ENCODE data around the gene ZDHHC16.

Gene ZDHHC16

DNA sequence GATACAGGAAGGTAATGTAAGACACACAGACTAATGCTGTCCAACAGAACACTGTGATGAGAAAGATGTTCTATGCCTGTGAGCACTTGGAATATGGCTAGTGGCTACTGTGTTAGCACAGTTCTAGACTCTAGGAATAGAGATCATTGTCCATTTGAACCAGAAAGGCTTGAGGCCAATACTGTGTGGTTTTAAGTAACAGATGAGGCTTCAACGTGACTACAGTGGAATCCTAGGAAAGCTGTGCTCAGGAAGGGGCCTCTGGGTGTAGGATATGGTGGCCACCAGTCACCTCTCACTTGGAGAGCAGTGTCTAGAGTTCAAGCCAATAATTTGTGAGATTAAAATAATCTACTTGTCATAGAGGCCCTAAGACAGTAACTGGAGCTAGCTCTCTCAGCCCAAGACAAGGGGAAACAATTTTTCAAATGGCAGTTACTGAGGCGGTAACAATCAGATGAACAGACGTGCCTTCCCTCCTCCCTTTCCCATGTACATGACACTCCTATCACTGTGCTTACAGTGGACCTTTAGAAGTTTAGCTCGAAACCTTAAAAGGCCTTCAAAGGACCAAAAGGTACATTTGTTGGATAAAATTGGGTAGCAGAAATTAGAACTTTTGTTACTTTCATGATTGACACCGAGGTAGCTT, 10.2 kb downstream of the ZDHHC16 start:
- H3K4me3 ChIP-seq (ENCODE audit: low read depth in 1 of 5, low read length in 5 of 5), result no peak overlapping the region
- peak overlapping the region; percentile 42 for H3K27ac ChIP-seq (ENCODE audit: low read depth, low read length)
- peaks cover 4 to 18% (median 16%) of the 10 kb centered on the region in 5 donors for H3K4me1 ChIP-seq (ENCODE audit: control insufficient read depth in 5 of 5, insufficient read depth in 5 of 5, low read length in 5 of 5)
- H3K9me3 ChIP-seq (ENCODE audit: control insufficient read depth in 5 of 5, low read length in 5 of 5), result no peaks in the 10 kb centered on the region
- H3K27me3 ChIP-seq (ENCODE audit: control insufficient read depth in 5 of 5, insufficient read depth in 4 of 5, low read length in 5 of 5), result no peaks in the 10 kb centered on the region
- H3K9ac ChIP-seq (ENCODE audit: low read length in 5 of 5), result no peak overlapping the region
- peaks cover 7 to 82% (median 68%) of the 10 kb centered on the region in 5 donors for H3K36me3 ChIP-seq (ENCODE audit: control insufficient read depth in 5 of 5, insufficient read depth in 5 of 5, low read length in 5 of 5)

DNA sequence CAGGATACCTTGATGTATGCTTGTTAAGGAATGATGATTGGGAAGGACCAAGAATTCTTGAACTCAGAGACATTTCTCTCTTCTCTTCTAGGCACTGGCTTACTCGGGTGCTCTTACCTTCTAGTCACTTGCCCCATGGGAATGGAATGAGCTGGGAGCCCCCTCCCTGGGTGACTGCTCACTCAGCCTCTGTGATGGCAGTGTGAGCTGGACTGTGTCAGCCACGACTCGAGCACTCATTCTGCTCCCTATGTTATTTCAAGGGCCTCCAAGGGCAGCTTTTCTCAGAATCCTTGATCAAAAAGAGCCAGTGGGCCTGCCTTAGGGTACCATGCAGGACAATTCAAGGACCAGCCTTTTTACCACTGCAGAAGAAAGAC, 10.7 kb downstream of the ZDHHC16 start:
- H3K4me3 ChIP-seq (ENCODE audit: low read depth in 1 of 5, low read length in 5 of 5), result no peak overlapping the region
- peaks cover 4 to 18% (median 15%) of the 10 kb centered on the region in 5 donors for H3K4me1 ChIP-seq (ENCODE audit: control insufficient read depth in 5 of 5, insufficient read depth in 5 of 5, low read length in 5 of 5)
- H3K36me3 ChIP-seq (ENCODE audit: control insufficient read depth in 5 of 5, insufficient read depth in 5 of 5, low read length in 5 of 5), result peaks cover 7 to 85% (median 73%) of the 10 kb centered on the region in 5 donors
- H3K9ac ChIP-seq (ENCODE audit: low read length in 5 of 5), result no peak overlapping the region
- H3K27me3 ChIP-seq (ENCODE audit: control insufficient read depth in 5 of 5, insufficient read depth in 4 of 5, low read length in 5 of 5), result no peaks in the 10 kb centered on the region
- no peak overlapping the region for H3K27ac ChIP-seq (ENCODE audit: low read depth, low read length)
- no peaks in the 10 kb centered on the region for H3K9me3 ChIP-seq (ENCODE audit: control insufficient read depth in 5 of 5, low read length in 5 of 5)

DNA sequence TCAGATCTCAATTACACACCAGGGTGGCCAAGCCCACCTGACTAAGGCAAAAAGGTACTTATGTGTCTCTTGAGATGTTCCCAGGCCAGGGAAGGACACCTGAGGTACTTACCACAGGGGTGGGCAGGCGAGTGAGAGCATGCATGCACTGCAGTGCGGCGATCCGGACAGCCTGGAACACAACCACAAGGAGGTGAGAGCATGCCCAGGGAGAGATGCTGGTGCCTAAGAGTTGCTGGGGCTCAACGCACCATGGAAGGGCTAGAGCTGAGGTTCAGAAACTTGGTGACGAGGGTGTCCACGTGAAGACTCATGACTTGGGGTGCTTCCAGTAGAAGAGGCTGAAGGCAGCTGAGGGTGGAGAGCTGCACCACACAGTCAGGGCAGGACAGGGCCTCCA, 13.1 kb downstream of the ZDHHC16 start:
- Histone ChIP-seq H3K27me3 (ENCODE audit: control insufficient read depth in 5 of 5, insufficient read depth in 4 of 5, low read length in 5 of 5) (no peaks in the 10 kb centered on the region), H3K9ac (ENCODE audit: low read length in 5 of 5) (no peak overlapping the region), H3K36me3 (ENCODE audit: control insufficient read depth in 5 of 5, insufficient read depth in 5 of 5, low read length in 5 of 5) (peaks cover 7 to 89% (median 86%) of the 10 kb centered on the region in 5 donors), H3K27ac (ENCODE audit: low read depth, low read length) (no peak overlapping the region), H3K4me1 (ENCODE audit: control insufficient read depth in 5 of 5, insufficient read depth in 5 of 5, low read length in 5 of 5) (peaks cover 4 to 21% (median 11%) of the 10 kb centered on the region in 5 donors), H3K4me3 (ENCODE audit: low read depth in 1 of 5, low read length in 5 of 5) (no peak overlapping the region), H3K9me3 (ENCODE audit: control insufficient read depth in 5 of 5, low read length in 5 of 5) (no peaks in the 10 kb centered on the region)

DNA sequence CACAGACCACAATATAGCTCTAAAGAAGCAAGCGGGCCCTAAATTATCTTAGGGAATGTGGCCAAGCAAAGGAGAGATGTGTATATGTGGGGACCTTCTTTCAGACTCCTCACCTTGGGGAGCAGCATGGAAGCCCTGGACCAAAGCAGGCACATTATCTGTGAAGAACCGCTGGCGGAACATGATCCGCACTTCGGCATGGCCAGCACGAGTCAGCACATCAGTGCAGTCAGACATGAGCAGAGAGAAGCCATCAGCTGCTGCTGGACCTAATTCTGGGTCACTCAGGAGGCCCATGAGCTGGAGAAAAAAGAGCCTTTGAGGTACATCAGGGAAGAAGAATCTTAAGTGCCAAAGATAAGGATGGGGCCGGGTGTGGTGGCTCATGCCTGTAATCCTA, 14.0 kb downstream of the ZDHHC16 start:
- Histone ChIP-seq H3K27ac (ENCODE audit: low read depth, low read length) (no peak overlapping the region), H3K36me3 (ENCODE audit: control insufficient read depth in 5 of 5, insufficient read depth in 5 of 5, low read length in 5 of 5) (peaks cover 7 to 94% (median 84%) of the 10 kb centered on the region in 5 donors)

DNA sequence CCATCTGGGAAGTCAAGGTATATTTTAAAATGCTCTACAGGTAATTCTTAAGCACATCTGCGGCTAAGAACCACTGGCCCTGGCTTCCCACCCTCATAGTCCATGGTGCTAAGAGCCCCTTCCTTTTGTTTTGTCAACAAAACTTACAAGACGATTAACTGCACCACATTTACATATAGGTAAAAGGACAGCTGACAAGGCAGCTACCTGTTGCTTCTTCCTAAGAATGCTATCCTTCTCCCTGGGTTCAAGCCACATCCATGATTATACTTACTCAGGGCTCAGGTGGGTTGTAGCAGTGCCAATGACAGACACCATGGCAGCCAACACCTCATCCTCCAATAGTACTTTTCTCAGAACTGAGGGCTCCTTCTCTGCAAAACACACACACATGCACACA, 16.3 kb downstream of the ZDHHC16 start:
- H3K27ac ChIP-seq (ENCODE audit: low read depth, low read length), result no peak overlapping the region
- H3K4me1 ChIP-seq (ENCODE audit: control insufficient read depth in 5 of 5, insufficient read depth in 5 of 5, low read length in 5 of 5), result peaks cover 4 to 27% (median 19%) of the 10 kb centered on the region in 5 donors
- H3K9ac ChIP-seq (ENCODE audit: low read length in 5 of 5), result no peak overlapping the region
- H3K9me3 ChIP-seq (ENCODE audit: control insufficient read depth in 5 of 5, low read length in 5 of 5), result no peaks in the 10 kb centered on the region
- H3K36me3 ChIP-seq (ENCODE audit: control insufficient read depth in 5 of 5, insufficient read depth in 5 of 5, low read length in 5 of 5), result peaks cover 7 to 94% (median 89%) of the 10 kb centered on the region in 5 donors
- no peaks in the 10 kb centered on the region for H3K27me3 ChIP-seq (ENCODE audit: control insufficient read depth in 5 of 5, insufficient read depth in 4 of 5, low read length in 5 of 5)
- H3K4me3 ChIP-seq (ENCODE audit: low read depth in 1 of 5, low read length in 5 of 5), result no peak overlapping the region

More for the DNA sequence above, 14.0 kb downstream of the ZDHHC16 start:
- no peaks in the 10 kb centered on the region for H3K9me3 ChIP-seq (ENCODE audit: control insufficient read depth in 5 of 5, low read length in 5 of 5)
- H3K27me3 ChIP-seq (ENCODE audit: control insufficient read depth in 5 of 5, insufficient read depth in 4 of 5, low read length in 5 of 5), result no peaks in the 10 kb centered on the region
- H3K4me3 ChIP-seq (ENCODE audit: low read depth in 1 of 5, low read length in 5 of 5), result no peak overlapping the region
- H3K4me1 ChIP-seq (ENCODE audit: control insufficient read depth in 5 of 5, insufficient read depth in 5 of 5, low read length in 5 of 5), result peaks cover under 1 to 15% (median 7%) of the 10 kb centered on the region in 5 donors
- H3K9ac ChIP-seq (ENCODE audit: low read length in 5 of 5), result peak overlapping the region in 1 of 5 donors; percentile 23

DNA sequence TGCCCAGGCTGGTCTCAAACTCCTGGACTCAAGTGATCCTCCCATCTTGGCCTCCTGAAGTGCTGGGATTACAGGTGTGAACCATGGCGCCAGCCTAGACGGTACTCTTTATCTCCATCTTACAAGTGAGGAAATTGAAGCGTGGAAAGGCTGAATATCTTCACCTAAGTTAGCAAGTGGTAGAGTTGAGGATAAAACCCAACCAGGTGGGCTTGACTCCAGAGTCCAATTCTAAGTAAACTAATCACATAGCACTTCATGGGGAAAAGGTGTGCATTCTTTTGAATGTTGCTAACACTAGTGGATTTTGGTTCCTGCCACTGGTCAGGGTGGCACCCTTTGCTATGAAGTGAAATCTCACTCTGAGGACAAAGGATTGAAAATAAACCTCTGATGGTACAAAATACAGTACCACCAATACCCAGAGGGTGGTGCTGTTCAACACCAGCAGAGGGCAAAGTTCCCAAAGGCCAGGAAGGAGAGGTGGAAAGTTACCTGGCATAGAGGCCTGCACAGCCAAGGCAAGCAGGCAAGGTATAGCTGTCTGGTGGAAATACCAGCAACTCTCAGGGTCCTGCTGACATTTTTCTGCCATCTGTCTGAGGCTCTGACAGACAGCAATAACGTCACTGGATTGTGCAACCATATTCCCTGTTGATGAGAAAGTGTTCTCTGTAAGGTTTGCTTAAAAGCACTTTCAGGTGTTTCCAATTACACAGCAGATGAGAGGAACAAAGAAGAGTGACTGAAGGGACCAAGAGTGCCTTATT, 17.6 kb downstream of the ZDHHC16 start:
- peaks cover 10 to 95% (median 90%) of the 10 kb centered on the region in 5 donors for H3K36me3 ChIP-seq (ENCODE audit: control insufficient read depth in 5 of 5, insufficient read depth in 5 of 5, low read length in 5 of 5)
- no peaks in the 10 kb centered on the region for H3K27me3 ChIP-seq (ENCODE audit: control insufficient read depth in 5 of 5, insufficient read depth in 4 of 5, low read length in 5 of 5)
- no peak overlapping the region for H3K27ac ChIP-seq (ENCODE audit: low read depth, low read length)

DNA sequence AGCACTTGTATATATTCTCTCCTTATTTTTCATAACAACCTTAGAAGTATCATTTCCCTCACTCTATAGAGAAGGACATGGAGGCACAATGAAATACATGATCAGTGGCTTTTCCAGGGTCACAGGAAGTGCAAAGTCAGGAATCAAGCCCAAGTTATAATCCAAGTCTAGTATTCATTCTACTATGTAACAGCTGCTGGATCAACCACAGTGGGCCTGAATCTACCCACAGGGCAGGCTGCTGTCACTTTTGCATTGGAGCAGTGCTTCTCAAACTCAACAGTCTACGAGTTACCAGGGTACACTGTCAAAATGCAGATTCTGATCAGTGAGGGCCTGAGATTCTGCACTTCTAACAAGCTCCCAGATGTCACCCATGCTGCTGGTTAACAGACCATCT, 18.3 kb downstream of the ZDHHC16 start:
- Histone ChIP-seq H3K9me3 (ENCODE audit: control insufficient read depth in 5 of 5, low read length in 5 of 5) (no peaks in the 10 kb centered on the region), H3K4me3 (ENCODE audit: low read depth in 1 of 5, low read length in 5 of 5) (no peak overlapping the region), H3K9ac (ENCODE audit: low read length in 5 of 5) (no peak overlapping the region), H3K27ac (ENCODE audit: low read depth, low read length) (no peak overlapping the region), H3K36me3 (ENCODE audit: control insufficient read depth in 5 of 5, insufficient read depth in 5 of 5, low read length in 5 of 5) (peaks cover 11 to 95% (median 89%) of the 10 kb centered on the region in 5 donors), H3K27me3 (ENCODE audit: control insufficient read depth in 5 of 5, insufficient read depth in 4 of 5, low read length in 5 of 5) (no peaks in the 10 kb centered on the region), H3K4me1 (ENCODE audit: control insufficient read depth in 5 of 5, insufficient read depth in 5 of 5, low read length in 5 of 5) (peaks cover 4 to 27% (median 19%) of the 10 kb centered on the region in 5 donors)

More for the DNA sequence above, 17.6 kb downstream of the ZDHHC16 start:
- H3K4me1 ChIP-seq (ENCODE audit: control insufficient read depth in 5 of 5, insufficient read depth in 5 of 5, low read length in 5 of 5), result peaks cover 4 to 27% (median 19%) of the 10 kb centered on the region in 5 donors
- H3K9ac ChIP-seq (ENCODE audit: low read length in 5 of 5), result no peak overlapping the region
- no peaks in the 10 kb centered on the region for H3K9me3 ChIP-seq (ENCODE audit: control insufficient read depth in 5 of 5, low read length in 5 of 5)
- H3K4me3 ChIP-seq (ENCODE audit: low read depth in 1 of 5, low read length in 5 of 5), result no peak overlapping the region

DNA sequence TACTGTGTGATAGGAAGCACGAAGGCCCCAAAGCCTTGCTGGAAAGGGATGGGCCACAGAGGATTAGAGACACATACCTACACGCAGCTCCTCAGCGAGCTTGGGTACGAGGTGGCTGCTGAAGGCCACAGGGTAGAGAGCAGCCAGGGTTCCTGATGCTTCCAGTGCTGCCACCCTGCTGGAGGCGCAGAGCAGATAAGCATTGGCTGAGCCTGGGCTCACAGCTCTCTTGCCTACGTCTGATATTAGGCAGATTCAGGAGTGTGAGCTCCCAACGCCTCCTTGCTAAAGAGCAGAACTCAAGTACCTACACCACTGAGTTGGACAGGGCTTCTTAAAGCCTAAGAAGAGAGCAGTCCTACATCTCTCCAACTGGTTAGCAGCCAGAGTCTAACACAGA, 20.0 kb downstream of the ZDHHC16 start:
- Histone ChIP-seq H3K36me3 (ENCODE audit: control insufficient read depth in 5 of 5, insufficient read depth in 5 of 5, low read length in 5 of 5) (peaks cover 20 to 95% (median 88%) of the 10 kb centered on the region in 5 donors), H3K9me3 (ENCODE audit: control insufficient read depth in 5 of 5, low read length in 5 of 5) (no peaks in the 10 kb centered on the region), H3K27me3 (ENCODE audit: control insufficient read depth in 5 of 5, insufficient read depth in 4 of 5, low read length in 5 of 5) (no peaks in the 10 kb centered on the region), H3K27ac (ENCODE audit: low read depth, low read length) (peak overlapping the region; percentile 27), H3K4me3 (ENCODE audit: low read depth in 1 of 5, low read length in 5 of 5) (peak overlapping the region in 1 of 5 donors; percentile 19), H3K9ac (ENCODE audit: low read length in 5 of 5) (no peak overlapping the region), H3K4me1 (ENCODE audit: control insufficient read depth in 5 of 5, insufficient read depth in 5 of 5, low read length in 5 of 5) (peaks cover 4 to 27% (median 19%) of the 10 kb centered on the region in 5 donors)

DNA sequence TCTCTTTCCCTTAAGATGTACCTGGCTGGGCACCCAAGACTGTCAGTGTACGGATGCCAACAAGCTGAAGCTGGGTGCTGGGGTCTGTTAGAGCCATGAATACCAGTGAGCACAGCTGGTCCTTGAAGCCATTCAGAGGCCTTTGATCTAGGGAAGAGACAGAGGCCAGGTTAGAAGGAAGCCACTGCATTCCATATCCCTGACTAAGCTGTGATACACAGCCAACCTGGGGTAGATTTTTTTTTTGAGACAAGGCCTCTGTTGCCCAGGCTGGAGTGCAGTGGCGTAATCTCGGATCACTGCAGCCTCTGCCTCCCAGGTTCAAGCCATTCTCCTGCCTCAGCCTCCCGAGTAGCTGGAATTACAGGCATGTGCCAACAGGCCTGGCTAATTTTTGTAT, 20.8 kb downstream of the ZDHHC16 start:
- Histone ChIP-seq H3K4me3 (ENCODE audit: low read depth in 1 of 5, low read length in 5 of 5) (no peak overlapping the region), H3K4me1 (ENCODE audit: control insufficient read depth in 5 of 5, insufficient read depth in 5 of 5, low read length in 5 of 5) (peaks cover 4 to 27% (median 19%) of the 10 kb centered on the region in 5 donors), H3K27me3 (ENCODE audit: control insufficient read depth in 5 of 5, insufficient read depth in 4 of 5, low read length in 5 of 5) (no peaks in the 10 kb centered on the region), H3K9ac (ENCODE audit: low read length in 5 of 5) (no peak overlapping the region), H3K27ac (ENCODE audit: low read depth, low read length) (peak overlapping the region; percentile 27), H3K9me3 (ENCODE audit: control insufficient read depth in 5 of 5, low read length in 5 of 5) (no peaks in the 10 kb centered on the region), H3K36me3 (ENCODE audit: control insufficient read depth in 5 of 5, insufficient read depth in 5 of 5, low read length in 5 of 5) (peaks cover 19 to 87% (median 80%) of the 10 kb centered on the region in 5 donors)

DNA sequence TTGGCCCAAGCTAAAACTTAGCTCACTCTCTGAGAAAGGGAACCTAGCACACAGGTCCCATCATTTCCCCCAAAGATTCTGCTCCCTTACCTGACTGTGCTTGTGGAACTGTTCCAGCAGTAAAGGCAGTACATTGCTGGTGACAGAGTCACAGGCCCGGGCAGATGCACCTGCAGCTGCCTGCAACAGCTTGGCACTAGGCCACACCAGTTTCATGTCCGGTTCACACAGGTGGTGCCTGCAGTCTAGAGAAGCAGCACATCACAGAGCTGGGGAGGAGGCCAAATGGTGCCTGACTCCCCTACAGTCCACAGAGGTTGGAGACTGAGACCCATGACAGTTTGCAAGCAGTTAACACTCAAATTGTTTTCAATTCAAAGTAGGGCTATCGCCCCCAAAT, 22.2 kb downstream of the ZDHHC16 start:
- Histone ChIP-seq H3K4me1 (ENCODE audit: control insufficient read depth in 5 of 5, insufficient read depth in 5 of 5, low read length in 5 of 5) (peaks cover 4 to 27% (median 19%) of the 10 kb centered on the region in 5 donors), H3K9me3 (ENCODE audit: control insufficient read depth in 5 of 5, low read length in 5 of 5) (no peaks in the 10 kb centered on the region), H3K36me3 (ENCODE audit: control insufficient read depth in 5 of 5, insufficient read depth in 5 of 5, low read length in 5 of 5) (peaks cover 19 to 87% (median 75%) of the 10 kb centered on the region in 5 donors), H3K27ac (ENCODE audit: low read depth, low read length) (no peak overlapping the region), H3K9ac (ENCODE audit: low read length in 5 of 5) (no peak overlapping the region), H3K27me3 (ENCODE audit: control insufficient read depth in 5 of 5, insufficient read depth in 4 of 5, low read length in 5 of 5) (no peaks in the 10 kb centered on the region), H3K4me3 (ENCODE audit: low read depth in 1 of 5, low read length in 5 of 5) (no peak overlapping the region)

Measured in subcutaneous abdominal adipose tissue (tissue), 5 donors.